Skeletal muscle cell (primary cell): Measurements from ENCODE around the gene NR1D2.

Experiments
- DNase-seq: peaks from one replicate; pipeline ENCODE4 v3.0.0-alpha.2; 2010; ENCODE audit warnings: low read depth
- H3K4me3 ChIP-seq: 2 replicates; pipeline ENCODE4 v1.5.1; 2011; ENCODE audit warnings: low read depth, mild to moderate bottlenecking, control low read depth, low read length, moderate library complexity

NR1D2 gene

GRCh38 chr3:23960649-23961048 lies 15.6 kb downstream of the NR1D2 start:
- no peak overlapping the region for H3K4me3 ChIP-seq
- no peak for DNase-seq

GRCh38 chr3:23961066-23961465 lies 16.0 kb downstream of the NR1D2 start:
- DNase-seq, result no peak
- no peak overlapping the region for H3K4me3 ChIP-seq

- H3K4me3 ChIP-seq, result no peak overlapping the region
- DNase-seq, result no peak
These were observed 16.8 kb downstream of the NR1D2 start for GRCh38 chr3:23961913-23962312.

GRCh38 chr3:23964537-23965235 lies 19.6 kb downstream of the NR1D2 start:
- DNase-seq, result no peak
- no peak overlapping the region for H3K4me3 ChIP-seq

GRCh38 chr3:23966328-23966727 lies 21.2 kb downstream of the NR1D2 start:
- DNase-seq, result peak; percentile 81

GRCh38 chr3:23968463-23969184 lies 23.5 kb downstream of the NR1D2 start:
- DNase-seq, result no peak
- no peak overlapping the region for H3K4me3 ChIP-seq

More at GRCh38 chr3:23966328-23966727, 21.2 kb downstream of the NR1D2 start:
- H3K4me3 ChIP-seq, result no peak overlapping the region

GRCh38 chr3:23969393-23969792 lies 24.3 kb downstream of the NR1D2 start:
- no peak for DNase-seq
- H3K4me3 ChIP-seq, result no peak overlapping the region

- H3K4me3 ChIP-seq, result no peak overlapping the region
- no peak for DNase-seq
These were observed 26.6 kb downstream of the NR1D2 start for GRCh38 chr3:23971684-23972083.

- H3K4me3 ChIP-seq, result no peak overlapping the region
- no peak for DNase-seq
These were observed 31.5 kb downstream of the NR1D2 start for GRCh38 chr3:23976555-23976954.

GRCh38 chr3:23979569-23979968 lies 34.5 kb downstream of the NR1D2 start:
- no peak for DNase-seq
- H3K4me3 ChIP-seq, result no peak overlapping the region

- no peak for DNase-seq
- H3K4me3 ChIP-seq, result no peak overlapping the region
These were observed 36.0 kb downstream of the NR1D2 start for GRCh38 chr3:23981136-23981535.

- no peak for DNase-seq
These were observed 36.9 kb downstream of the NR1D2 start for GRCh38 chr3:23981955-23982354.

GRCh38 chr3:23984934-23985333 lies 39.8 kb downstream of the NR1D2 start:
- no peak overlapping the region for H3K4me3 ChIP-seq
- no peak for DNase-seq

More at GRCh38 chr3:23981955-23982354, 36.9 kb downstream of the NR1D2 start:
- H3K4me3 ChIP-seq, result no peak overlapping the region

GRCh38 chr3:23985747-23986544 lies 40.9 kb downstream of the NR1D2 start:
- no peak for DNase-seq
- no peak overlapping the region for H3K4me3 ChIP-seq

GRCh38 chr3:23987356-23987755 lies 42.3 kb downstream of the NR1D2 start:
- DNase-seq, result no peak
- H3K4me3 ChIP-seq, result no peak overlapping the region

- H3K4me3 ChIP-seq, result no peak overlapping the region
- DNase-seq, result no peak
These were observed 46.2 kb downstream of the NR1D2 start for GRCh38 chr3:23991306-23991682.

- DNase-seq, result no peak
- H3K4me3 ChIP-seq, result no peak overlapping the region
These were observed 46.9 kb downstream of the NR1D2 start for GRCh38 chr3:23991683-23992628.

GRCh38 chr3:23993556-23994243 lies 48.6 kb downstream of the NR1D2 start:
- no peak overlapping the region for H3K4me3 ChIP-seq
- DNase-seq, result no peak

- no peak for DNase-seq
- no peak overlapping the region for H3K4me3 ChIP-seq
These were observed 49.1 kb downstream of the NR1D2 start for GRCh38 chr3:23994244-23994569.
